Stimulated activated naive B cell treated with anti-CD40 and anti-IgM and Interleukin-4, amounts not matched to agents 10 μg/mL and 1 μg/mL and 100 μg/mL, for 72 hours (primary cell): Measurements from ENCODE around the gene TTF2.

Experiments
- ATAC-seq, 2 donors: fragments of 150-1000 bp; cut with Tn5 transposase; replicated peaks; 2 replicates each; pipeline ENCODE4 v1.10.0; 2021; ENCODE audit warnings: moderate library complexity in 1 of 2
- DNase-seq: peaks from one replicate; pipeline ENCODE4 v3.0.0; 2021
- H3K27ac Mint-ChIP-seq: one replicate; pipeline ENCODE4 v1.8.0; 2022; ENCODE audit warnings: mild to moderate bottlenecking, mixed read lengths
- H3K27me3 Mint-ChIP-seq, 2 donors: one replicate each; pipeline ENCODE4 v1.8.0; 2022; ENCODE audit warnings: mixed read lengths in 2 of 2
- H3K36me3 Mint-ChIP-seq, 2 donors: one replicate each; pipeline ENCODE4 v1.8.0; 2022; ENCODE audit warnings: mixed read lengths in 2 of 2, mild to moderate bottlenecking in 1 of 2
- H3K4me1 Mint-ChIP-seq, 2 donors: one replicate each; pipeline ENCODE4 v1.8.0; 2022; ENCODE audit warnings: mixed read lengths in 2 of 2, mild to moderate bottlenecking in 1 of 2
- H3K4me3 Mint-ChIP-seq, 2 donors: one replicate each; pipeline ENCODE4 v1.8.0; 2022; ENCODE audit warnings: mild to moderate bottlenecking in 2 of 2, mixed read lengths in 2 of 2, moderate library complexity in 1 of 2
- H3K9me3 Mint-ChIP-seq, 2 donors: one replicate each; pipeline ENCODE4 v1.8.0; 2022; ENCODE audit warnings: mixed read lengths in 2 of 2, mild to moderate bottlenecking in 1 of 2

Gene TTF2

GRCh38 chr1:117059678-117060440 lies at the start of gene TTF2:
TSS of gene TTF2 (plus strand) at chr1:117060326. CDS start at chr1:117060347, 21 bp downstream.
- no peak within 1 kb of the TSS for H3K4me3 Mint-ChIP-seq
- DNase-seq (peak; percentile 95), ATAC-seq (peak; percentile 95 to 97)
- H3K27ac Mint-ChIP-seq: no peak within 1 kb of the TSS
- peaks cover 6 to 7% of the 10 kb centered on the region in 2 donors for H3K36me3 Mint-ChIP-seq
- H3K27me3 Mint-ChIP-seq: no peaks in the 10 kb centered on the region
- H3K9me3 Mint-ChIP-seq: no peaks in the 10 kb centered on the region
- peaks cover 8 to 16% of the 10 kb centered on the region in 2 donors for H3K4me1 Mint-ChIP-seq

- ATAC-seq (no peak), DNase-seq (no peak)
- no peaks in the 10 kb centered on the region for H3K9me3 Mint-ChIP-seq
- H3K27ac Mint-ChIP-seq: no peak overlapping the region
- H3K4me1 Mint-ChIP-seq: peaks cover 2 to 6% of the 10 kb centered on the region in 2 donors
- no peaks in the 10 kb centered on the region for H3K27me3 Mint-ChIP-seq
- H3K36me3 Mint-ChIP-seq: no peaks in the 10 kb centered on the region
- no peak overlapping the region for H3K4me3 Mint-ChIP-seq
Observed at GRCh38 chr1:117011334-117011733, 48.8 kb upstream of the TTF2 start.

GRCh38 chr1:117013309-117013858 lies 46.7 kb upstream of the TTF2 start:
- DNase-seq (no peak), ATAC-seq (no peak)
- Mint-ChIP-seq H3K36me3 (no peaks in the 10 kb centered on the region), H3K4me1 (peaks cover 2 to 6% of the 10 kb centered on the region in 2 donors), H3K9me3 (no peaks in the 10 kb centered on the region), H3K27ac (no peak overlapping the region), H3K27me3 (no peaks in the 10 kb centered on the region), H3K4me3 (no peak overlapping the region)

GRCh38 chr1:117014209-117014608 lies 45.9 kb upstream of the TTF2 start:
- Mint-ChIP-seq H3K4me3 (no peak overlapping the region), H3K27me3 (no peaks in the 10 kb centered on the region), H3K4me1 (peaks cover 2 to 6% of the 10 kb centered on the region in 2 donors), H3K36me3 (no peaks in the 10 kb centered on the region), H3K9me3 (no peaks in the 10 kb centered on the region), H3K27ac (no peak overlapping the region)
- DNase-seq: no peak
- no peak for ATAC-seq

GRCh38 chr1:117015724-117016123 lies 44.4 kb upstream of the TTF2 start:
- Mint-ChIP-seq H3K27ac (no peak overlapping the region), H3K36me3 (no peaks in the 10 kb centered on the region), H3K4me1 (peaks cover 2 to 6% of the 10 kb centered on the region in 2 donors), H3K4me3 (peak overlapping the region in 1 of 2 donors; percentile 14), H3K27me3 (no peaks in the 10 kb centered on the region), H3K9me3 (no peaks in the 10 kb centered on the region)
- DNase-seq (no peak), ATAC-seq (no peak)

GRCh38 chr1:117017062-117017461 lies 43.1 kb upstream of the TTF2 start:
- no peaks in the 10 kb centered on the region for H3K36me3 Mint-ChIP-seq
- no peak overlapping the region for H3K27ac Mint-ChIP-seq
- H3K4me3 Mint-ChIP-seq: no peak overlapping the region
- ATAC-seq: peak; percentile 39 to 47
- H3K9me3 Mint-ChIP-seq: no peaks in the 10 kb centered on the region
- no peak for DNase-seq
- H3K4me1 Mint-ChIP-seq: peaks cover 2 to 6% of the 10 kb centered on the region in 2 donors
- H3K27me3 Mint-ChIP-seq: no peaks in the 10 kb centered on the region

- no peaks in the 10 kb centered on the region for H3K27me3 Mint-ChIP-seq
- no peak overlapping the region for H3K27ac Mint-ChIP-seq
- no peak overlapping the region for H3K4me3 Mint-ChIP-seq
- DNase-seq (no peak), ATAC-seq (peak; percentile 73 to 74)
- no peaks in the 10 kb centered on the region for H3K36me3 Mint-ChIP-seq
- no peaks in the 10 kb centered on the region for H3K9me3 Mint-ChIP-seq
- H3K4me1 Mint-ChIP-seq: peaks cover 2 to 6% of the 10 kb centered on the region in 2 donors
Observed at GRCh38 chr1:117017648-117018047, 42.5 kb upstream of the TTF2 start.

GRCh38 chr1:117020526-117021156 lies 39.5 kb upstream of the TTF2 start:
- H3K9me3 Mint-ChIP-seq: no peaks in the 10 kb centered on the region
- peaks cover 0 to 2% of the 10 kb centered on the region in 2 donors for H3K4me1 Mint-ChIP-seq
- H3K27ac Mint-ChIP-seq: no peak overlapping the region
- ATAC-seq (no peak), DNase-seq (no peak)
- no peak overlapping the region for H3K4me3 Mint-ChIP-seq
- H3K36me3 Mint-ChIP-seq: no peaks in the 10 kb centered on the region
- peaks cover 0 to 5% of the 10 kb centered on the region in 2 donors for H3K27me3 Mint-ChIP-seq

- no peaks in the 10 kb centered on the region for H3K4me1 Mint-ChIP-seq
- H3K27me3 Mint-ChIP-seq: peaks cover 0 to 5% of the 10 kb centered on the region in 2 donors
- H3K36me3 Mint-ChIP-seq: no peaks in the 10 kb centered on the region
- ATAC-seq: no peak
- no peak overlapping the region for H3K27ac Mint-ChIP-seq
- DNase-seq: no peak
- H3K9me3 Mint-ChIP-seq: no peaks in the 10 kb centered on the region
- H3K4me3 Mint-ChIP-seq: no peak overlapping the region
Observed at GRCh38 chr1:117022114-117022513, 38.0 kb upstream of the TTF2 start.

GRCh38 chr1:117025568-117025967 lies 34.6 kb upstream of the TTF2 start:
- Mint-ChIP-seq H3K4me3 (no peak overlapping the region), H3K36me3 (no peaks in the 10 kb centered on the region), H3K27ac (no peak overlapping the region), H3K9me3 (no peaks in the 10 kb centered on the region), H3K27me3 (peaks cover 0 to 5% of the 10 kb centered on the region in 2 donors), H3K4me1 (no peaks in the 10 kb centered on the region)
- ATAC-seq (no peak), DNase-seq (no peak)

GRCh38 chr1:117026361-117026760 lies 33.8 kb upstream of the TTF2 start:
- Mint-ChIP-seq H3K4me1 (no peaks in the 10 kb centered on the region), H3K27me3 (peaks cover 0 to 5% of the 10 kb centered on the region in 2 donors), H3K4me3 (no peak overlapping the region), H3K27ac (no peak overlapping the region), H3K9me3 (no peaks in the 10 kb centered on the region), H3K36me3 (no peaks in the 10 kb centered on the region)
- ATAC-seq (no peak), DNase-seq (no peak)

- no peak for DNase-seq
- Mint-ChIP-seq H3K4me3 (no peak overlapping the region), H3K9me3 (no peaks in the 10 kb centered on the region), H3K27ac (no peak overlapping the region), H3K27me3 (peaks cover 0 to 2% of the 10 kb centered on the region in 2 donors), H3K36me3 (no peaks in the 10 kb centered on the region), H3K4me1 (peaks cover 0 to 4% of the 10 kb centered on the region in 2 donors)
- no peak for ATAC-seq
Observed at GRCh38 chr1:117029685-117030084, 30.4 kb upstream of the TTF2 start.

- peaks cover 0 to 4% of the 10 kb centered on the region in 2 donors for H3K4me1 Mint-ChIP-seq
Observed at GRCh38 chr1:117030271-117030877, 29.8 kb upstream of the TTF2 start.

GRCh38 chr1:117032266-117032665 lies 27.9 kb upstream of the TTF2 start:
- H3K36me3 Mint-ChIP-seq: no peaks in the 10 kb centered on the region
- no peaks in the 10 kb centered on the region for H3K9me3 Mint-ChIP-seq

More at GRCh38 chr1:117030271-117030877, 29.8 kb upstream of the TTF2 start:
- H3K27ac Mint-ChIP-seq: no peak overlapping the region
- H3K36me3 Mint-ChIP-seq: no peaks in the 10 kb centered on the region
- H3K4me3 Mint-ChIP-seq: no peak overlapping the region
- no peaks in the 10 kb centered on the region for H3K27me3 Mint-ChIP-seq
- no peaks in the 10 kb centered on the region for H3K9me3 Mint-ChIP-seq
- ATAC-seq (no peak), DNase-seq (no peak)

More at GRCh38 chr1:117032266-117032665, 27.9 kb upstream of the TTF2 start:
- Mint-ChIP-seq H3K4me1 (peaks cover 0 to 4% of the 10 kb centered on the region in 2 donors), H3K4me3 (no peak overlapping the region), H3K27me3 (no peaks in the 10 kb centered on the region), H3K27ac (no peak overlapping the region)
- ATAC-seq (no peak), DNase-seq (no peak)
